ENCODE measurements around the gene TTC28. TPM values are rescaled to one million over a fixed set of nuclear protein-coding genes. Genes with fewer than 3 reads are reported as not detected.

The TTC28 gene
- total and polyA plus RNA-seq, 2 donors (not counting 3 experiments of a cell fraction or from before 2014, with no cell fraction given): 16.5 to 51.1 TPM

- no TSS peak for BruUV-seq (replicated peaks)
- no peak for FAIRE-seq
- Histone ChIP-seq H2AFZ (ENCODE audit: low read depth, low read length) (no peak overlapping the region), H3K27ac (ENCODE audit: insufficient read depth, low read depth, low read length) (no peak overlapping the region), H3K36me3 (ENCODE audit: control insufficient read depth in 2 of 2, extremely low read depth in 1 of 2, insufficient read depth in 2 of 2, low read length in 2 of 2) (no peaks in the 10 kb centered on the region), H3K9ac (replicated peaks; ENCODE audit: extremely low read depth, insufficient read depth, low read length) (no peak overlapping the region), H3K9me1 (replicated peaks; ENCODE audit: control insufficient read depth, extremely low read depth, insufficient read depth, low read length) (no peaks in the 10 kb centered on the region), H3K27me3 (ENCODE audit: control insufficient read depth in 2 of 2, insufficient read depth in 2 of 2, low read length in 2 of 2) (no peaks in the 10 kb centered on the region), H3K79me2 (ENCODE audit: control insufficient read depth, insufficient read depth, low read length) (no peaks in the 10 kb centered on the region), H3K4me2 (ENCODE audit: insufficient read depth, low read length) (no peak overlapping the region), H3K9me3 (replicated peaks; ENCODE audit: control insufficient read depth, insufficient read depth, low read length) (no peaks in the 10 kb centered on the region), H4K20me1 (replicated peaks; ENCODE audit: control insufficient read depth, extremely low read depth, insufficient read depth, low read length) (no peaks in the 10 kb centered on the region), H3K4me1 (ENCODE audit: control insufficient read depth, extremely low read depth, insufficient read depth, low read length) (peaks cover 14% of the 10 kb centered on the region), H3K4me3 (replicated peaks in 1 of 3; ENCODE audit: insufficient read depth in 1 of 3, low read depth in 1 of 3, low read length in 3 of 3) (no peak overlapping the region)
- no peak for TF ChIP-seq MYC (IDR thresholded peaks at IDR 0.05; ENCODE audit: low read depth, low read length)
- TF ChIP-seq JUN (IDR thresholded peaks at IDR 0.05; ENCODE audit: borderline replicate concordance, insufficient read depth, insufficient read length, low read depth): no peak
- TF ChIP-seq, protein P1, sequence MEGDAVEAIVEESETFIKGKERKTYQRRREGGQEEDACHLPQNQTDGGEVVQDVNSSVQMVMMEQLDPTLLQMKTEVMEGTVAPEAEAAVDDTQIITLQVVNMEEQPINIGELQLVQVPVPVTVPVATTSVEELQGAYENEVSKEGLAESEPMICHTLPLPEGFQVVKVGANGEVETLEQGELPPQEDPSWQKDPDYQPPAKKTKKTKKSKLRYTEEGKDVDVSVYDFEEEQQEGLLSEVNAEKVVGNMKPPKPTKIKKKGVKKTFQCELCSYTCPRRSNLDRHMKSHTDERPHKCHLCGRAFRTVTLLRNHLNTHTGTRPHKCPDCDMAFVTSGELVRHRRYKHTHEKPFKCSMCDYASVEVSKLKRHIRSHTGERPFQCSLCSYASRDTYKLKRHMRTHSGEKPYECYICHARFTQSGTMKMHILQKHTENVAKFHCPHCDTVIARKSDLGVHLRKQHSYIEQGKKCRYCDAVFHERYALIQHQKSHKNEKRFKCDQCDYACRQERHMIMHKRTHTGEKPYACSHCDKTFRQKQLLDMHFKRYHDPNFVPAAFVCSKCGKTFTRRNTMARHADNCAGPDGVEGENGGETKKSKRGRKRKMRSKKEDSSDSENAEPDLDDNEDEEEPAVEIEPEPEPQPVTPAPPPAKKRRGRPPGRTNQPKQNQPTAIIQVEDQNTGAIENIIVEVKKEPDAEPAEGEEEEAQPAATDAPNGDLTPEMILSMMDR (IDR thresholded peaks at IDR 0.05; ENCODE audit: extremely low read depth in 1 of 2, insufficient read depth in 1 of 2, low read depth in 1 of 2, low read length in 2 of 2): no peak
- no peak for TF ChIP-seq FOS (IDR thresholded peaks at IDR 0.05; ENCODE audit: borderline replicate concordance, insufficient read depth, low read length)
- ChIA-PET CTCF (no interaction called here), POLR2A (no interaction called here)
- intact Hi-C loops (cut with micrococcal nuclease) (loop anchor here (2.0 kb wide), 1 partner anchor 22 kb away; no protein-coding TSS in a partner anchor), dilution Hi-C loops (cut with MboI; ENCODE audit: extremely low pct_ligation_motif_present, low sequenced_read_pairs) (no loop called here)
- DNase-seq (ENCODE audit: low read depth, low spot score): no peak
These were observed 264.7 kb downstream of the TTC28 start for GRCh38 chr22:28414913-28415312.

Measured in endothelial cell of umbilical vein (primary cell).